Psoas muscle (tissue), 8 donors: ENCODE measurements around the gene COL4A1. TPM values are rescaled to one million over a fixed set of nuclear protein-coding genes. Genes with fewer than 3 reads are reported as not detected.

Experiments
- ATAC-seq, 4 donors: fragments of 200-7000 bp; cut with Tn5 transposase; one replicate each; pipeline ENCODE4 v1.9.1; 2020; ENCODE audit warnings: moderate library complexity in 3 of 4, mild to moderate bottlenecking in 2 of 4
- DNase-seq, 2 donors: peaks; one replicate each; pipeline ENCODE4 v3.0.0-alpha.2; 2020
- H3K27ac ChIP-seq: fragments of 200-600 bp; one replicate; pipeline ENCODE4 v1.8.0; 2022
- H3K27me3 ChIP-seq, 3 donors: fragments of 200-600 bp in 1 of 3; one replicate each; pipeline versions ENCODE4 v1.6.1 to v1.8.0; 2013 to 2022; ENCODE audit warnings: low read length in 2 of 3, mild to moderate bottlenecking in 2 of 3, moderate library complexity in 1 of 3; ENCODE audit not compliant: insufficient read depth in 3 of 3
- H3K36me3 ChIP-seq, 2 donors: fragments of 200-600 bp in 1 of 2; one replicate each; pipeline versions ENCODE4 v1.6.1 to v1.8.0; 2013 to 2022; ENCODE audit warnings: low read depth in 1 of 2, mild to moderate bottlenecking in 1 of 2, moderate library complexity in 1 of 2; ENCODE audit not compliant: insufficient read depth in 1 of 2
- H3K4me1 ChIP-seq: fragments of 200-600 bp; one replicate; pipeline ENCODE4 v1.8.0; 2022
- H3K4me3 ChIP-seq: fragments of 200-600 bp; one replicate; pipeline ENCODE4 v1.8.0; 2022; ENCODE audit warnings: mild to moderate bottlenecking
- H3K9me3 ChIP-seq: fragments of 200-600 bp; one replicate; pipeline ENCODE4 v1.8.0; 2022
- WGBS, 3 donors: extraction: QIAGEN DNeasy Blood & Tissue Kit; methylation state at CpG; one replicate each; pipeline versions ENCODE4 v1.1.6 to v1.1.7; 2013; 5-methylcytosine and 5-hydroxymethylcytosine counted together
- intact Hi-C, 2 donors: fragments of 100-400 bp; cut with DNase I; formaldehyde crosslinking; loops; one replicate each; pipeline versions ENCODE4 v1.11.0 to v1.14.2; 2022
- polyA plus RNA-seq, 3 donors: library from polyadenylated mRNA; stranded (reverse); fragments of 200-250 nt; gene quantifications; one replicate each; pipeline ENCODE4 v1.2.3, GENCODE V29; 2013
- total RNA-seq, 4 donors: library from RNA; stranded (reverse); fragmentation: NEBNext Ultra II Directional in 2 of 4; extraction: Animal tissue kit (Norgen Biotek cat#: 25700) in 2 of 4; gene quantifications; one replicate each; pipeline versions ENCODE4 v1.2.1 to v1.2.4, GENCODE V29; 2021 to 2023
- TF ChIP-seq, protein P1 (sequence below): fragments of 200-600 bp; IDR thresholded peaks from one replicate; pipeline ENCODE4 v1.8.0; 2022; ENCODE audit warnings: antibody characterized with exemption
- donor health status: healthy with polysubstance abuse.
- donor health status: DM: no; HTN: no; CAD: no; lungs with moderate emphysema.
- donor health status: Bipolar disorder and iron deficiency.
- donor health status: healthy.
- donor health status: DM: yes; HTN: yes; CAD: no.
- donor health status: DM: no; HTN: no; CAD: no.
- donor health status: DM: no; HTN: no; CAD: no.
- donor health status: DM: yes; HTN: yes; CAD: no.

COL4A1 gene
- total and polyA plus RNA-seq, 7 donors: 39.0 to 127 (median 97.0) TPM

- Histone ChIP-seq H3K4me1 (no peaks in the 10 kb centered on the region), H3K27ac (no peak overlapping the region), H3K27me3 (no peaks in the 10 kb centered on the region), H3K4me3 (no peak overlapping the region), H3K36me3 (peaks cover 0 to 52% of the 10 kb centered on the region in 2 donors), H3K9me3 (no peaks in the 10 kb centered on the region)
- TF ChIP-seq, protein P1, sequence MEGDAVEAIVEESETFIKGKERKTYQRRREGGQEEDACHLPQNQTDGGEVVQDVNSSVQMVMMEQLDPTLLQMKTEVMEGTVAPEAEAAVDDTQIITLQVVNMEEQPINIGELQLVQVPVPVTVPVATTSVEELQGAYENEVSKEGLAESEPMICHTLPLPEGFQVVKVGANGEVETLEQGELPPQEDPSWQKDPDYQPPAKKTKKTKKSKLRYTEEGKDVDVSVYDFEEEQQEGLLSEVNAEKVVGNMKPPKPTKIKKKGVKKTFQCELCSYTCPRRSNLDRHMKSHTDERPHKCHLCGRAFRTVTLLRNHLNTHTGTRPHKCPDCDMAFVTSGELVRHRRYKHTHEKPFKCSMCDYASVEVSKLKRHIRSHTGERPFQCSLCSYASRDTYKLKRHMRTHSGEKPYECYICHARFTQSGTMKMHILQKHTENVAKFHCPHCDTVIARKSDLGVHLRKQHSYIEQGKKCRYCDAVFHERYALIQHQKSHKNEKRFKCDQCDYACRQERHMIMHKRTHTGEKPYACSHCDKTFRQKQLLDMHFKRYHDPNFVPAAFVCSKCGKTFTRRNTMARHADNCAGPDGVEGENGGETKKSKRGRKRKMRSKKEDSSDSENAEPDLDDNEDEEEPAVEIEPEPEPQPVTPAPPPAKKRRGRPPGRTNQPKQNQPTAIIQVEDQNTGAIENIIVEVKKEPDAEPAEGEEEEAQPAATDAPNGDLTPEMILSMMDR: no peak
- intact Hi-C loops: no loop called here
- no peak for ATAC-seq
- DNase-seq: no peak
- 85 to 87% (median 86%) methylated on average over 8 of the region's 8 CpGs for WGBS, 3 donors
These were observed 112.5 kb downstream of the COL4A1 start for GRCh38 chr13:110194451-110194850.

GRCh38 chr13:110193491-110193890 lies 113.5 kb downstream of the COL4A1 start:
- TF ChIP-seq, protein P1: no peak
- no peak for DNase-seq
- H3K4me3 ChIP-seq: no peak overlapping the region
- H3K9me3 ChIP-seq: no peaks in the 10 kb centered on the region
- H3K27ac ChIP-seq: no peak overlapping the region
- H3K27me3 ChIP-seq: no peaks in the 10 kb centered on the region
- intact Hi-C loops: no loop called here
- 90 to 94% (median 92%) methylated on average over 10 of the region's 10 CpGs for WGBS, 3 donors
- no peak for ATAC-seq
- peaks cover 0 to 52% of the 10 kb centered on the region in 2 donors for H3K36me3 ChIP-seq
- no peaks in the 10 kb centered on the region for H3K4me1 ChIP-seq

DNA sequence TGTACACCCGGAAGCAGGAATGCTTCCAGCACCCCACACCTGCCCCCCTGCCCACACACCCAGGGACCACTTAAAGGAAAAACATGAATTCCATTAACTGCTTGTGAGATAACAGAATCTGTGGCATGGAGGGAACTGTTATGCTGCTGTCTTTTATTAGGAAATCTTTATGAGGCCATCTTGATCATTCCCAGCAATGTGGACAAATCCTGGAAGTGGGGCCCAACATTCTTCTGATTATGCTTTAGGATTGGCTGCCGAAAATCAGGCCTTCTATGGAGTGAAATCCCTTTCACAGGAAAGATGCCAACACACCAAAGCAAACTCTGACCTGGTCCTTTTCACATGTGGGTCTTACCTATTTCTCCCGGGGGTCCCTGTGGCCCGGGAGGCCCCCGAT lies 114.5 kb downstream of the COL4A1 start:
- H3K27ac ChIP-seq: no peak overlapping the region
- ATAC-seq (no peak), DNase-seq (no peak)
- no peak overlapping the region for H3K4me3 ChIP-seq
- H3K4me1 ChIP-seq: no peaks in the 10 kb centered on the region
- TF ChIP-seq, protein P1: no peak
- intact Hi-C loops: no loop called here
- no peaks in the 10 kb centered on the region for H3K27me3 ChIP-seq
- no peaks in the 10 kb centered on the region for H3K9me3 ChIP-seq
- 86 to 91% (median 87%) methylated on average over 5 of the region's 5 CpGs for WGBS, 3 donors
- peaks cover 0 to 54% of the 10 kb centered on the region in 2 donors for H3K36me3 ChIP-seq

- H3K27ac ChIP-seq: no peak overlapping the region
- peak in 1 of 2 donors; percentile 33 for DNase-seq
- peak in 1 of 4 donors; percentile 48 for ATAC-seq
- H3K4me1 ChIP-seq: no peaks in the 10 kb centered on the region
- H3K4me3 ChIP-seq: no peak overlapping the region
- WGBS, 3 donors: 59 to 65% (median 63%) methylated on average over 5 of the region's 5 CpGs
- intact Hi-C loops: no loop called here
- TF ChIP-seq, protein P1: no peak
- H3K9me3 ChIP-seq: no peaks in the 10 kb centered on the region
- no peaks in the 10 kb centered on the region for H3K27me3 ChIP-seq
- H3K36me3 ChIP-seq: peaks cover 0 to 79% of the 10 kb centered on the region in 2 donors
These were observed 119.3 kb downstream of the COL4A1 start for GRCh38 chr13:110187641-110188161.

- no peak overlapping the region for H3K4me3 ChIP-seq
- no peaks in the 10 kb centered on the region for H3K27me3 ChIP-seq
- DNase-seq: no peak
- no peaks in the 10 kb centered on the region for H3K4me1 ChIP-seq
- no peak for ATAC-seq
- H3K36me3 ChIP-seq: peaks cover 0 to 71% of the 10 kb centered on the region in 2 donors
- intact Hi-C loops: no loop called here
- H3K9me3 ChIP-seq: no peaks in the 10 kb centered on the region
- no peak overlapping the region for H3K27ac ChIP-seq
- 86 to 94% (median 87%) methylated on average over 10 of the region's 10 CpGs for WGBS, 3 donors
- TF ChIP-seq, protein P1: no peak
These were observed 120.6 kb downstream of the COL4A1 start for GRCh38 chr13:110186231-110186855.
